GM13977 (cell line): ENCODE results near the gene POU2AF3.

Experiments
- DNase-seq: peaks from one replicate; pipeline ENCODE4 v3.0.0; 2012; ENCODE audit warnings: low spot score
- CTCF ChIP-seq: IDR thresholded peaks from 2 replicates; pipeline ENCODE4 v1.5.1; 2012; ENCODE audit warnings: mild to moderate bottlenecking, control low read depth; ENCODE audit not compliant: insufficient read depth; ENCODE audit errors: extremely low read depth, missing control alignments
- in situ Hi-C: fragments of 300-500 bp; cut with MboI; formaldehyde crosslinking; loops from one replicate; pipeline ENCODE4 v1.12.0; 2022; ENCODE audit warnings: low sequenced_read_pairs, low pct_unique_long_range_greater_than_20kb, mixed read lengths, inconsistent platforms; ENCODE audit not compliant: unreplicated experiment

POU2AF3 gene

DNA sequence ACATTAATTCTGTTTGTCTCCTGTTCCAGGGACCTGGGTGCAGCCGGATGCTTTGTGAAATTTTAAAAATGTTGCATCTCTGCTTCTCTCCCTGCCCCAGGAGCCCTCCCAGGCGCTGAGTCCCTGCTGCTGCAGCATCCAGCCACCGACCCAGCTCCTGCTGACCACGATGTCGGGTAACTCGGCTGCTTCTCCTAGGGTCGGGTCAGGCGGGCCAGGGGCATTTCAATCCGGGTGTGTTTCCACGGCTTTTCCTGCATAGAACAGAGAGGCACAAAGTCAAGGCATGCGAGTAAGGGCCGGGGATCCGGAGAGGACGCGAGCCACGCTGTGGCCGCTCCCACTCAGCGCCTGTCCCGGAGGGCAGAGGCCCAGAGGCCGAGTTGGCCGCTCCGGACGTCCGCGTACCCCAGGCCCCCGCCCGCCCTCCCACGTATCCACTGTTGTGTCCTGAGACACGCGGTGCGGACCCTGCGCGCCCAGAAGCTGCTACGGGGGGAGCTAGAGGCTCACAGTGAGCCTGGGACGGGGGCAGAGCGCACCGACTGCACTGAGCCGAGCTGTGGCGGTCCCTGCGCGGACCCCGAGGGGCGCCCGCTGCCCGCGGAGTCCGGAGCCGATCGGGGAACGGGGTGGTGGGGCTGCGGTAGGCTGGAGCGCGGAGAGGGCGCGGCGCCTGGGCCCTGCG is at the start of gene POU2AF3:
TSS of gene POU2AF3 (plus strand) at position 134 of the 688 bp plus-strand sequence. CDS start at position 170, 36 bp downstream.
- in situ Hi-C loops = no loop called here
- no peak for DNase-seq
- TF ChIP-seq CTCF = peak; percentile 6

DNA sequence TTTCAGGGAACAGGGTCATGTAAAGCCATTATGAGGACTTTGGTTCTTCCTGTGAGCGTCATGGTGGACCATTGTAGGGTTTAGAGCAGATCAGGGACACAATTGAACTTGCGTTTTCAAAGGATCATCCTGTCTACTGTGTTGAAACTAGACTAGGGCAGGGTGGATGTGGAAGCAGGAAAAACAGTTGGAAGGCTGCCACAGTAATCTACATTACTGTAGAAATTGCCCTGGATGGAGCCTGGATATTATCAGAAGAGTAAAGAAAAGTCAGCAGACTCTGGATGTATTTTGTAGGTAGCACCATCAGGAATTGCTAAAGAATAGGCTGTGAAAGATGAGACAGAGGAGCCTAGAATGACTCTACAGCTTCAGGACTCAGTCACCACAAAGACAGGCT is 47.4 kb upstream of the POU2AF3 start:
- no peak for DNase-seq
- no peak for TF ChIP-seq CTCF
- in situ Hi-C loops = no loop called here

- DNase-seq = no peak
- in situ Hi-C loops = no loop called here
- TF ChIP-seq CTCF = no peak
Observed at GRCh38 chr11:111253131-111253530, 45.2 kb upstream of the POU2AF3 start.

GRCh38 chr11:111253630-111254029 is 44.7 kb upstream of the POU2AF3 start:
- DNase-seq = no peak
- in situ Hi-C loops = no loop called here
- TF ChIP-seq CTCF = no peak

GRCh38 chr11:111258046-111258445 is 40.3 kb upstream of the POU2AF3 start:
- no peak for DNase-seq
- in situ Hi-C loops = no loop called here
- no peak for TF ChIP-seq CTCF

GRCh38 chr11:111259896-111260295 is 38.5 kb upstream of the POU2AF3 start:
- TF ChIP-seq CTCF = no peak
- in situ Hi-C loops = no loop called here
- no peak for DNase-seq

DNA sequence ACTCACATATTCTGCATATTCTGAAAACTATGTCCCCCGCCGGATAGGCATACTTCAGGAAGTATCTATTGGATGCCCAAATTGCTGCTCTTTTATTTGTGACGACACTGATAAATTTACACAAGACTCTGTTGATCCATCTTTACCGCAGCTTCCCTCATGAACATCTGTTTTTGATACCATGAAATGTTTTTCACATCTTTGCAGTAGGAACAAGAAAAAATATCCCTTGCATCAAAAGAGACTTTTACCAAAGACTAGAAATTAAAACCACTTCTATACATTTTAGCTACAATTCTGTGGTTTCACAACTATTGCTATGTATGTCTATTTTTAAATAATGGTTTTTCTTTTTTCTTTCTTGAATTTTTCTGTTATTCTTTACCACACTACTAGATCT is 37.5 kb upstream of the POU2AF3 start:
- in situ Hi-C loops = no loop called here
- TF ChIP-seq CTCF = no peak
- no peak for DNase-seq
